Adrenal gland (tissue), 5 donors: Measurements from ENCODE around the gene PSME4.

Experiments
- CTCF ChIP-seq, 6 experiments: fragments of 450-650 bp in 4 of 6; fragments of 200-600 bp in 2 of 6; sonication (generic) in 1 of 6; IDR thresholded peaks; 1 replicate in 5 of 6; 2 replicates in 1 of 6; pipeline versions ENCODE4 v1.5.1 to v1.8.0; 2016 to 2021; ENCODE audit warnings: antibody characterized with exemption in 6 of 6, mild to moderate bottlenecking in 2 of 6, moderate library complexity in 1 of 6
- POLR2A ChIP-seq, 2 donors: fragments of 450-650 bp; IDR thresholded peaks; one replicate each; pipeline ENCODE4 v1.6.1; 2017; ENCODE audit warnings: antibody characterized with exemption in 2 of 2, mild to moderate bottlenecking in 2 of 2, moderate library complexity in 1 of 2
- donor health status: DM: no; HTN: no; CAD: no.

- TF ChIP-seq CTCF (IDR thresholded peaks at IDR 0.05): no peak
- no peak for TF ChIP-seq POLR2A (IDR thresholded peaks at IDR 0.05)
Measured at GRCh38 chr2:53820048-53820447, 150.7 kb downstream of the PSME4 start.
